ENCODE results near the gene AHDC1. TPM values are rescaled to one million over a fixed set of nuclear protein-coding genes. Genes with fewer than 3 reads are reported as not detected.

AHDC1 gene
- total and polyA plus RNA-seq, 9 of the 15 experiments (the other 6 are each of a cell fraction or from before 2014, with no cell fraction given): 0.21 to 36.4 (median 4.7) TPM

GRCh38 chr1:27507960-27508665, 95.8 kb downstream of the AHDC1 start (continued):
- TF ChIP-seq FOXA1 (IDR thresholded peaks at IDR 0.05; ENCODE audit: borderline replicate concordance) (no peak), JUN (IDR thresholded peaks at IDR 0.05; ENCODE audit: borderline replicate concordance, low read depth, low read length) (no peak), JUN (CRISPR knock-in tag; IDR thresholded peaks at IDR 0.05; ENCODE audit: borderline replicate concordance) (no peak), TAF9B (IDR thresholded peaks at IDR 0.05; ENCODE audit: partially characterized antibody) (no peak), ZNF696 (CRISPR knock-in tag; conservative IDR thresholded peaks at IDR 0.05) (no peak), EGR1 (conservative IDR thresholded peaks at IDR 0.05) (0 out of 2 replicates have a peak, but pooled peaks have one; percentile 27), CC2D1A (IDR thresholded peaks at IDR 0.05) (peak; percentile 23; the same call in 1 of the 2 replicates), NFIC (IDR thresholded peaks at IDR 0.05) (peak; percentile 33; the same call in 1 of the 2 replicates), CXXC5 (CRISPR knock-in tag; IDR thresholded peaks at IDR 0.05) (0 out of 2 replicates have a peak, but pooled peaks have one; percentile 30), ATF4 (CRISPR knock-in tag; IDR thresholded peaks at IDR 0.05) (no peak), HMG20B (CRISPR knock-in tag; IDR thresholded peaks at IDR 0.05) (no peak), E2F6 (IDR thresholded peaks at IDR 0.05; ENCODE audit: borderline replicate concordance in 1 of 2, extremely low read depth in 1 of 2, insufficient read depth in 1 of 2, insufficient read length in 1 of 2, low read depth in 1 of 2, low read length in 1 of 2, poor library complexity in 1 of 2, severe bottlenecking in 1 of 2) (peak; percentile 25 to 65), LARP7 (IDR thresholded peaks at IDR 0.05) (no peak), POLR2AphosphoS5 (IDR thresholded peaks at IDR 0.05; ENCODE audit: control insufficient read depth, insufficient read depth, low read depth, low read length) (no peak), PHF20 (IDR thresholded peaks at IDR 0.05; ENCODE audit: partially characterized antibody) (peak; percentile 44), BRD9 (IDR thresholded peaks at IDR 0.05; ENCODE audit: low read depth, partially characterized antibody) (peak; percentile 77), NFRKB (IDR thresholded peaks at IDR 0.05; ENCODE audit: low read depth) (0 out of 2 replicates have a peak, but pooled peaks have one; percentile 13), MTA1 (IDR thresholded peaks at IDR 0.05; ENCODE audit: borderline replicate concordance) (no peak; the same call in 1 of the 2 replicates), ZBTB5 (IDR thresholded peaks at IDR 0.05) (no peak), MAFF (IDR thresholded peaks at IDR 0.05; ENCODE audit: low read length) (peak; percentile 68; the same call in 1 of the 2 replicates)
- TF ChIP-seq, protein P1, sequence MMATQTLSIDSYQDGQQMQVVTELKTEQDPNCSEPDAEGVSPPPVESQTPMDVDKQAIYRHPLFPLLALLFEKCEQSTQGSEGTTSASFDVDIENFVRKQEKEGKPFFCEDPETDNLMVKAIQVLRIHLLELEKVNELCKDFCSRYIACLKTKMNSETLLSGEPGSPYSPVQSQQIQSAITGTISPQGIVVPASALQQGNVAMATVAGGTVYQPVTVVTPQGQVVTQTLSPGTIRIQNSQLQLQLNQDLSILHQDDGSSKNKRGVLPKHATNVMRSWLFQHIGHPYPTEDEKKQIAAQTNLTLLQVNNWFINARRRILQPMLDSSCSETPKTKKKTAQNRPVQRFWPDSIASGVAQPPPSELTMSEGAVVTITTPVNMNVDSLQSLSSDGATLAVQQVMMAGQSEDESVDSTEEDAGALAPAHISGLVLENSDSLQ (IDR thresholded peaks at IDR 0.05): no peak
- TF ChIP-seq, protein P2, sequence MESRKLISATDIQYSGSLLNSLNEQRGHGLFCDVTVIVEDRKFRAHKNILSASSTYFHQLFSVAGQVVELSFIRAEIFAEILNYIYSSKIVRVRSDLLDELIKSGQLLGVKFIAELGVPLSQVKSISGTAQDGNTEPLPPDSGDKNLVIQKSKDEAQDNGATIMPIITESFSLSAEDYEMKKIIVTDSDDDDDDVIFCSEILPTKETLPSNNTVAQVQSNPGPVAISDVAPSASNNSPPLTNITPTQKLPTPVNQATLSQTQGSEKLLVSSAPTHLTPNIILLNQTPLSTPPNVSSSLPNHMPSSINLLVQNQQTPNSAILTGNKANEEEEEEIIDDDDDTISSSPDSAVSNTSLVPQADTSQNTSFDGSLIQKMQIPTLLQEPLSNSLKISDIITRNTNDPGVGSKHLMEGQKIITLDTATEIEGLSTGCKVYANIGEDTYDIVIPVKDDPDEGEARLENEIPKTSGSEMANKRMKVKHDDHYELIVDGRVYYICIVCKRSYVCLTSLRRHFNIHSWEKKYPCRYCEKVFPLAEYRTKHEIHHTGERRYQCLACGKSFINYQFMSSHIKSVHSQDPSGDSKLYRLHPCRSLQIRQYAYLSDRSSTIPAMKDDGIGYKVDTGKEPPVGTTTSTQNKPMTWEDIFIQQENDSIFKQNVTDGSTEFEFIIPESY (CRISPR knock-in tag; IDR thresholded peaks at IDR 0.05): 0 out of 2 replicates have a peak, but pooled peaks have one; percentile 62

Data from K562 (cell line).